GM23338 (cell line): ENCODE results near the gene GCH1. TPM values are rescaled to one million over a fixed set of nuclear protein-coding genes. Genes with fewer than 3 reads are reported as not detected.

ENCODE experiments used
- ATAC-seq: fragments of 200-7000 bp; cut with Tn5 transposase; 3 replicates; pipeline ENCODE4 v1.9.1; 2020
- DNase-seq: peaks from one replicate; pipeline ENCODE4 v3.0.0-alpha.2; 2015; ENCODE audit warnings: low spot score
- H2AFZ ChIP-seq: fragments of 200-600 bp; sonication (generic); 2 replicates; pipeline ENCODE4 v1.8.0; 2016; ENCODE audit warnings: antibody characterized with exemption, mild to moderate bottlenecking, moderate library complexity
- H3F3A ChIP-seq: fragments of 200-600 bp; sonication (generic); replicated peaks from 2 replicates; pipeline ENCODE4 v1.8.0; 2017; ENCODE audit warnings: antibody characterized with exemption, mixed run types, low read depth
- H3K27ac ChIP-seq: fragments of 200-600 bp; sonication (generic); 2 replicates; pipeline ENCODE4 v1.6.1; 2016; ENCODE audit warnings: low read depth
- H3K27me3 ChIP-seq: fragments of 200-600 bp; sonication (generic); 2 replicates; pipeline ENCODE4 v1.8.0; 2016; ENCODE audit warnings: mild to moderate bottlenecking, mixed run types, moderate library complexity; ENCODE audit not compliant: insufficient read depth
- H3K36me3 ChIP-seq: fragments of 200-600 bp; sonication (generic); 2 replicates; pipeline ENCODE4 v1.8.0; 2016; ENCODE audit warnings: mild to moderate bottlenecking; ENCODE audit not compliant: insufficient read depth
- H3K4me1 ChIP-seq: fragments of 200-600 bp; sonication (generic); 2 replicates; pipeline ENCODE4 v1.8.0; 2016; ENCODE audit warnings: mild to moderate bottlenecking, moderate library complexity; ENCODE audit not compliant: insufficient read depth
- H3K4me2 ChIP-seq: fragments of 200-600 bp; sonication (generic); 2 replicates; pipeline ENCODE4 v1.7.1; 2017; ENCODE audit warnings: mixed run types
- H3K4me3 ChIP-seq: fragments of 200-600 bp; sonication (generic); 2 replicates; pipeline ENCODE4 v1.6.1; 2016; ENCODE audit warnings: mixed run types
- H3K79me2 ChIP-seq: fragments of 200-600 bp; sonication (generic); replicated peaks from 2 replicates; pipeline ENCODE4 v1.8.0; 2017; ENCODE audit warnings: mild to moderate bottlenecking; ENCODE audit not compliant: insufficient read depth
- H3K9me2 ChIP-seq: fragments of 200-600 bp; sonication (generic); 2 replicates; pipeline ENCODE4 v1.8.0; 2017; ENCODE audit not compliant: insufficient read depth
- H4K20me1 ChIP-seq: fragments of 200-600 bp; sonication (generic); replicated peaks from 2 replicates; pipeline ENCODE4 v1.8.0; 2017; ENCODE audit warnings: mild to moderate bottlenecking; ENCODE audit not compliant: insufficient read depth
- H3K27ac Mint-ChIP-seq: 2 replicates; pipeline ENCODE4 v1.8.0; 2020; ENCODE audit warnings: inconsistent platforms, mild to moderate bottlenecking, moderate library complexity, mixed read lengths
- H3K27me3 Mint-ChIP-seq: 3 replicates; pipeline ENCODE4 v1.8.0; 2022; ENCODE audit warnings: low read depth, mild to moderate bottlenecking, moderate library complexity, mixed read lengths, inconsistent platforms; ENCODE audit not compliant: insufficient read depth, poor library complexity
- H3K36me3 Mint-ChIP-seq: 3 replicates; pipeline ENCODE4 v1.8.0; 2021; ENCODE audit warnings: low read depth, mild to moderate bottlenecking, inconsistent platforms, moderate library complexity, mixed read lengths
- H3K4me1 Mint-ChIP-seq: 3 replicates; pipeline ENCODE4 v1.8.0; 2020; ENCODE audit warnings: mild to moderate bottlenecking, inconsistent platforms, mixed read lengths
- H3K4me3 Mint-ChIP-seq: 3 replicates; pipeline ENCODE4 v1.8.0; 2021; ENCODE audit warnings: moderate library complexity, mild to moderate bottlenecking, inconsistent platforms, mixed read lengths
- H3K9me3 Mint-ChIP-seq: 3 replicates; pipeline ENCODE4 v1.8.0; 2020; ENCODE audit warnings: moderate library complexity, mild to moderate bottlenecking, inconsistent platforms, mixed read lengths
- CREB1 ChIP-seq: fragments of 250-450 bp; sonication (Bioruptor Pico); IDR thresholded peaks from 2 replicates; pipeline ENCODE4 v1.5.0; 2020; ENCODE audit warnings: low read depth, mild to moderate bottlenecking, moderate library complexity
- CTCF ChIP-seq, 2 experiments: fragments of 200-600 bp in 1 of 2; sonication (generic) in 1 of 2; conservative IDR thresholded peaks; 2 replicates each; pipeline versions ENCODE4 v1.5.1 to v1.6.1; 2016 to 2017; ENCODE audit warnings: antibody characterized with exemption in 2 of 2, low read depth in 2 of 2, mild to moderate bottlenecking in 2 of 2, moderate library complexity in 1 of 2
- ETS1 ChIP-seq: IDR thresholded peaks from 2 replicates; pipeline ENCODE4 v1.6.1; 2016; ENCODE audit warnings: antibody characterized with exemption
- EZH2 ChIP-seq: fragments of 200-600 bp; sonication (generic); IDR thresholded peaks from one replicate; pipeline ENCODE4 v1.8.0; 2017; ENCODE audit warnings: antibody characterized with exemption, mild to moderate bottlenecking, low read depth; ENCODE audit not compliant: unreplicated experiment
- EZH2phosphoT487 ChIP-seq: fragments of 200-600 bp; sonication (generic); IDR thresholded peaks from one replicate; pipeline ENCODE4 v1.8.1; 2018; ENCODE audit warnings: antibody characterized with exemption; ENCODE audit not compliant: unreplicated experiment
- JUNB ChIP-seq: IDR thresholded peaks from one replicate; pipeline ENCODE4 v1.6.1; 2016; ENCODE audit warnings: antibody characterized with exemption; ENCODE audit not compliant: unreplicated experiment
- NANOG ChIP-seq: IDR thresholded peaks from 2 replicates; pipeline ENCODE4 v1.6.1; 2016; ENCODE audit warnings: antibody characterized with exemption, borderline replicate concordance
- POLR2AphosphoS5 ChIP-seq: IDR thresholded peaks from 2 replicates; pipeline ENCODE4 v1.6.1; 2016; ENCODE audit warnings: antibody characterized with exemption, low read depth
- REST ChIP-seq: IDR thresholded peaks from one replicate; pipeline ENCODE4 v1.6.1; 2018; ENCODE audit warnings: antibody characterized with exemption; ENCODE audit not compliant: unreplicated experiment
- STAT1 ChIP-seq: IDR thresholded peaks from one replicate; pipeline ENCODE4 v1.6.1; 2016; ENCODE audit warnings: antibody characterized with exemption; ENCODE audit not compliant: unreplicated experiment
- ZNF114 ChIP-seq: fragments of 250-450 bp; sonication (Bioruptor Pico); IDR thresholded peaks from 2 replicates; pipeline ENCODE4 v1.5.0; 2020; ENCODE audit warnings: mild to moderate bottlenecking, moderate library complexity
- ZNF331 ChIP-seq: fragments of 250-450 bp; sonication (Bioruptor Pico); IDR thresholded peaks from 2 replicates; pipeline ENCODE4 v1.5.0; 2020; ENCODE audit warnings: low read depth, mild to moderate bottlenecking, moderate library complexity
- ZNF462 ChIP-seq: fragments of 250-450 bp; sonication (Bioruptor Pico); IDR thresholded peaks from 2 replicates; pipeline ENCODE4 v1.5.0; 2020; ENCODE audit warnings: mild to moderate bottlenecking, moderate library complexity
- polyA plus RNA-seq: library from polyadenylated mRNA; unstranded; fragments of >200 nt; fragmentation: Nextera tagmentation; extraction: Ambion mirVana; gene quantifications from 2 replicates; pipeline ENCODE4 v1.2.1, GENCODE V29; 2016
- total RNA-seq: library from RNA; depleted of rRNA; stranded (reverse); fragments of >200 nt; shearing (Covaris generic); gene quantifications from 2 replicates; pipeline ENCODE4 v1.2.3, GENCODE V29; 2014

Gene GCH1
- total and polyA plus RNA-seq, 2 experiments from 2014 or later = 8.7 to 15.0 TPM

GRCh38 chr14:54918427-54918826, 15.8 kb upstream of the GCH1 start:
- Histone ChIP-seq H3K4me3 (no peak overlapping the region), H2AFZ (no peak overlapping the region), H3K79me2 (no peaks in the 10 kb centered on the region), H3K27ac (no peak overlapping the region), H3K4me2 (no peak overlapping the region), H3K4me1 (no peaks in the 10 kb centered on the region), H3K27me3 (no peaks in the 10 kb centered on the region), H3K36me3 (no peaks in the 10 kb centered on the region), H4K20me1 (no peaks in the 10 kb centered on the region), H3K9me2 (no peaks in the 10 kb centered on the region), H3F3A (no peaks in the 10 kb centered on the region)
- Mint-ChIP-seq H3K36me3 (no peaks in the 10 kb centered on the region), H3K9me3 (no peaks in the 10 kb centered on the region), H3K27ac (no peak overlapping the region), H3K27me3 (peaks cover 4% of the 10 kb centered on the region), H3K4me1 (no peaks in the 10 kb centered on the region), H3K4me3 (no peak overlapping the region)
- TF ChIP-seq NANOG = no peak
- TF ChIP-seq CREB1 (CRISPR knock-in tag) = no peak
- TF ChIP-seq ZNF114 (CRISPR knock-in tag) = no peak
- TF ChIP-seq EZH2phosphoT487 = no peak
- TF ChIP-seq STAT1 = no peak
- TF ChIP-seq CTCF (conservative IDR thresholded peaks at IDR 0.05; ENCODE audit: low read depth in 2 of 2) = no peak
- TF ChIP-seq EZH2 = no peak
- no peak for TF ChIP-seq REST
- no peak for TF ChIP-seq ZNF331 (CRISPR knock-in tag)
- TF ChIP-seq JUNB = no peak
- no peak for TF ChIP-seq ETS1
- TF ChIP-seq ZNF462 (CRISPR knock-in tag) = no peak
- no peak for TF ChIP-seq POLR2AphosphoS5
- DNase-seq (no peak), ATAC-seq (no peak)
